ENCODE measurements around the gene KRT78. TPM values are rescaled to one million over a fixed set of nuclear protein-coding genes. Genes with fewer than 3 reads are reported as not detected.
"Not testable (repeated sequence)": the region's sequence is repeated elsewhere in the genome, so short reads cannot be mapped to it uniquely, and the experiment has no call there.

Gene KRT78
- total and polyA plus RNA-seq, 9 of the 15 experiments (the other 6 are each of a cell fraction or from before 2014, with no cell fraction given) = not detected

GRCh38 chr12:52884526-52885293, 35.9 kb upstream of the KRT78 start (continued):
- no peak for TF ChIP-seq MGA (IDR thresholded peaks at IDR 0.05)

GRCh38 chr12:52880499-52880898, 31.7 kb upstream of the KRT78 start:
- H3K9me3 ChIP-seq (replicated peaks; ENCODE audit: control insufficient read depth, insufficient read depth, low read depth, low read length); DNase-seq (ENCODE audit: extremely low read depth in 1 of 4, low spot score in 3 of 4); H3K27ac ChIP-seq (ENCODE audit: extremely low read depth, low read depth, low read length); H4K20me1 ChIP-seq (replicated peaks; ENCODE audit: control insufficient read depth, insufficient read depth, low read length); H3K79me2 ChIP-seq (ENCODE audit: control insufficient read depth, insufficient read depth, low read length); H3K36me3 ChIP-seq (ENCODE audit: control insufficient read depth, insufficient read depth, low read length); H3K9me1 ChIP-seq (ENCODE audit: control insufficient read depth, insufficient read depth, low read length); intact Hi-C loops (cut with micrococcal nuclease); in situ Hi-C loops (cut with MboI); H3K27me3 ChIP-seq (ENCODE audit: control insufficient read depth in 2 of 2, insufficient read depth in 2 of 2, low read length in 2 of 2); FAIRE-seq; ATAC-seq; H3K9ac ChIP-seq (ENCODE audit: insufficient read depth in 1 of 2, low read depth in 2 of 2, low read length in 2 of 2); BruUV-seq (replicated peaks); H3K4me3 ChIP-seq: not testable (repeated sequence)
- H2AFZ ChIP-seq (ENCODE audit: low read depth, low read length) = peak overlapping the region; percentile 94; the same call in 1 of the 2 replicates
- peak overlapping the region; percentile 85 for H3K4me2 ChIP-seq (ENCODE audit: insufficient read depth, low read length)
- CTCF ChIA-PET (ENCODE audit: low intra/inter-chr PET ratio) = interaction anchor here (0.7 to 12.1 kb wide), 13 partner anchors 10 to 723 kb away, joined by 3 to 398 read pairs (median 6); no protein-coding TSS in a partner anchor
- WGBS (ENCODE audit: insufficient coverage, low coverage, missing lambda C conversion rate) = 3% methylated on average over 6 of the region's 8 CpGs
- peaks cover 26 to 27% of the 10 kb centered on the region in 2 experiments; a peak in 4 of 5 replicates for H3K4me1 ChIP-seq (replicated peaks in 1 of 2; ENCODE audit: control insufficient read depth in 2 of 2, insufficient read depth in 2 of 2, low read length in 2 of 2)
- POLR2A ChIA-PET = interaction anchor here (0.6 to 3.8 kb wide), 5 partner anchors 16 to 727 kb away, joined by 3 to 20 read pairs (median 3); no protein-coding TSS in a partner anchor

Data from K562 (cell line).